Measurements from ENCODE around the gene CFAP77.

CFAP77 gene

DNA sequence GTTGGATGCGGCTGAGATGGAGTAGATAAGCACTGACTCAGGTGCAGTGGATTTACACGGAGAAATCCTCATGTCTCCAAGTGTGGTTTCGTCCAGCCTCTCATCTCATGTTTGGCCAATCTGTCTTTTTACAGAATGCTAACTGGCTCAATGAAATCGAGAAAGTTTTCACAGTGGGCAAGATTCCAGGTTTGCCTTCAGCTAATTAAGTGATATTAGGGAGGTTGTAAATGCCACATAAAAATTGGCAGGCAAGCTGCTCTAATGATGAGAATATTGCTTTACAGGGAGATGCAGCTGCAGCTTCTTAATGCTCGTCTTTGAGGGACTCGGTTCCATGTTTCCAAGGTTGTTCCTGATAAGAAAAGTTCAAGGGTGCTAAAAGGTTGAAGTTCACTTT lies 196.1 kb downstream of the CFAP77 start:
- no peak for DNase-seq

DNA sequence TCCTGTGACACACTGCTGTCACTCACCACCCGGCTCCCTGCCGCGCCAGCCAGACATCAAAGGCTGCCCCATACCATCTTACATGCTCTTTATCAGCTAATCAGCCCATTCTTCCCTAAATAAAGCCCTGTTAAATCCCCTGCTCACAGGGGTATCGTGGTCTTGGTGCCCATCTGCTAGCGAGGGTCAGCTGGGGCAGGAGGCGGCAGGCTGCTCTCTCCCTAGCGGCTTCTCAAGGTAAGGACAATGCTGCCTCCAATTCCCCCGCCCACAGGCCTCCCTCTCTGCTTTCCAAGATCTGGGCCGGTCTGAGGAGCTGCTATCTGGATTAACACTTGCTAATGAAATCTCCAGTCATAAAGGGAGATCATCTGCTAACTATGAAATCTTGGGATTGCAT lies 199.2 kb downstream of the CFAP77 start:
- no peak for DNase-seq

DNA sequence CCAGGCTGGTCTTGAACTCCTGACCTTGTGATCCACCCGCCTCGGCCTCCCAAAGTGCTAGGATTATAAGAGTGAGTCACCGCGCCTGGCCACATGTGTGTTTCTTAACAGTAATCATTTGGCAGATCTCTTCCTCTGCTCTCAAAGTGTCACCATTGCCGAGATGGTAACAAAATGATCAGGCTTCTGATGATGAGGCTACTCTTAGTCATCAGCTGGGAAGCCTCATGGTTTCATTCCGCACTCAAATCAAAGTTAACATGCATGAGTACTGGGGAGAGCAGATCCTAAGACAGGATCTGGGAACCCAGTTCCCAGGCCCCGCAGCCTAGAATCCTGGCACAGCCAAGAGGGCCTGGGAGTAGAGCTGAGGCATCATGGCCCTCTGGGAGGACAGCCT lies 199.8 kb downstream of the CFAP77 start:
- DNase-seq = no peak

GRCh38 chr9:132610661-132611060 lies 200.7 kb downstream of the CFAP77 start:
- DNase-seq = no peak

DNA sequence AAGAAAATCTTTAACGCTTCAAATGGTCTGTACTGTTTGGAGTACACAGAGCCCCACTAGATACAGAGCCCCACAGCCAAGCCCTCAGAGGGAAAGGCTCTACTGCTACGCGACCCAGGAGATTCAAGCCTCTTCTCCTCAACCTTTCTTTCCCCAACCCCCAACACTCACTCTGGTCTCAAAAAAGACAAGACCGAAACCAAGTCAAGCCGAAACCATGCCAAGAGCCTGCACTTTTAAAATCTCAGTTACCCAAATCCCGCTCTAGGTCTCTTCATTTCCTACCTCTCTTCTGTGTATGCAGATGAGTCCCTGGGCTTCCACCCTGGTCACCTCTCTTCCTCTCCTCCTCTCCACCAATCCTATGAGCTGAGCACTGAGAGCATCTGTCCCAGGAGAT lies 204.3 kb downstream of the CFAP77 start:
- no peak for DNase-seq

DNA sequence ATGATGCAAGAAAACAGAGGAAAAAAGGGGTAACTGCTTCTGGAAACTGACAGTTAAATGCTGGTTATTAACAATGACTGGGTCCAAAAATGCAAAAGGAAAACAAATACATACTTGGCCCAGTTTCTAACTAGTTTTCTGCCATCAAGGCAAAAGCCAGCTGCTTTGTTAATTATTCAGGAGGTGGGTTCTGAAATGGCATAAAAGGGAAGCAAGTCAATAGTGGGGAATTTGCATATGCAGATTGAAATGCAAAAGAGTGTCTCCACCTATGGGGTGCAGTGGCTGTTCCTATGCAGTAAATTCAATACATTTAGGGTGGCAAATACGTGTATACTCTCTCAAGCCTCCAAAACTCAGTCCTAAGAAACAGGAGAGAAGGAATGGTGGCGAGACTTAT lies 205.8 kb downstream of the CFAP77 start:
- no peak for DNase-seq

- no peak for DNase-seq
These were observed 206.7 kb downstream of the CFAP77 start for GRCh38 chr9:132616725-132617124.

- DNase-seq = no peak
These were observed 212.1 kb downstream of the CFAP77 start for GRCh38 chr9:132622159-132622558.

Measured in CD4-positive, alpha-beta T cell treated with Interleukin-17A for 4 hours (primary cell).